Progenitor cell of endocrine pancreas (in vitro differentiated cells): Measurements from ENCODE around the gene TMEM200A. TPM values are rescaled to one million over a fixed set of nuclear protein-coding genes. Genes with fewer than 3 reads are reported as not detected.

Source experiments
- DNase-seq: peaks from one replicate; pipeline ENCODE4 v3.0.0; 2021; ENCODE audit warnings: low spot score; ENCODE audit not compliant: unreplicated experiment
- H3K27ac Mint-ChIP-seq: 2 replicates; pipeline ENCODE4 v1.8.0; 2021; ENCODE audit warnings: mild to moderate bottlenecking, moderate library complexity, mixed read lengths
- H3K27me3 Mint-ChIP-seq: 2 replicates; pipeline ENCODE4 v1.8.0; 2021; ENCODE audit warnings: mixed read lengths
- H3K36me3 Mint-ChIP-seq: 2 replicates; pipeline ENCODE4 v1.8.0; 2022; ENCODE audit warnings: mixed read lengths; ENCODE audit not compliant: insufficient read depth
- H3K4me1 Mint-ChIP-seq: 2 replicates; pipeline ENCODE4 v1.8.0; 2021; ENCODE audit warnings: low read depth, mixed read lengths
- H3K4me3 Mint-ChIP-seq: 2 replicates; pipeline ENCODE4 v1.8.0; 2021; ENCODE audit warnings: low read depth, mild to moderate bottlenecking, moderate library complexity, mixed read lengths
- H3K9me3 Mint-ChIP-seq: 2 replicates; pipeline ENCODE4 v1.8.0; 2021; ENCODE audit warnings: low read depth, mixed read lengths
- CTCF ChIP-seq: fragments of 200-600 bp; sonication (generic); IDR thresholded peaks from one replicate; pipeline ENCODE4 v1.5.0; 2021; ENCODE audit warnings: antibody characterized with exemption, mild to moderate bottlenecking; ENCODE audit not compliant: unreplicated experiment
- total RNA-seq: library from RNA; stranded (reverse); gene quantifications from 2 replicates; pipeline ENCODE4 v1.2.1, GENCODE V29; 2021

The TMEM200A gene
- total RNA-seq, 1 donor from 2014 or later: 13.0 TPM

GRCh38 chr6:130394246-130394645, 28.4 kb downstream of the TMEM200A start:
- Mint-ChIP-seq H3K27ac (no peak overlapping the region), H3K4me3 (no peak overlapping the region), H3K4me1 (no peaks in the 10 kb centered on the region), H3K36me3 (peaks cover 1% of the 10 kb centered on the region), H3K27me3 (no peaks in the 10 kb centered on the region), H3K9me3 (no peaks in the 10 kb centered on the region)
- TF ChIP-seq CTCF: no peak
- no peak for DNase-seq

GRCh38 chr6:130395164-130395563, 29.3 kb downstream of the TMEM200A start:
- H3K27me3 Mint-ChIP-seq: no peaks in the 10 kb centered on the region
- H3K36me3 Mint-ChIP-seq: peaks cover 1% of the 10 kb centered on the region
- no peak for DNase-seq
- H3K27ac Mint-ChIP-seq: no peak overlapping the region
- TF ChIP-seq CTCF: no peak
- no peak overlapping the region for H3K4me3 Mint-ChIP-seq
- H3K9me3 Mint-ChIP-seq: no peaks in the 10 kb centered on the region
- H3K4me1 Mint-ChIP-seq: no peaks in the 10 kb centered on the region

- Mint-ChIP-seq H3K36me3 (peaks cover 1% of the 10 kb centered on the region), H3K4me1 (no peaks in the 10 kb centered on the region), H3K27ac (no peak overlapping the region), H3K9me3 (no peaks in the 10 kb centered on the region), H3K27me3 (no peaks in the 10 kb centered on the region), H3K4me3 (no peak overlapping the region)
- DNase-seq: no peak
- no peak for TF ChIP-seq CTCF
Measured at GRCh38 chr6:130396722-130397121, 30.9 kb downstream of the TMEM200A start.

DNA sequence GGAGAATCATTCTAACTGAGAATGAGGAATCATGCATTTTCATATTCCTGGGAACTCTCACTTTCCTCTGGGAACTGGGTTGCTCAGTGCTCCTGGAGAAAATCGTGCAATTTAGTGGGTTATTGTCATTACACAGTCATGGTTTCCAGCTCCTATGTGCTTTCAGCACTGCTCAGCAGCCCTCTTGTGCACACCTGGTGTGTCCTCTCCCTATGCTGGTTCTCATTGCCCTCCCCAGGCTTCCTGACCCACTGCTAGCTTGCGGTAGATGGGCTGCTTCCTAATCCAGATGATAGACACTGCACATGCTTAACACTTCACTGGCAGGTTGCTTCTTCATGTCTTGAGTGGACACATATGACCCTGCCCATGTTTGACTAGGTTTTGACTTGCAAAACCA, 39.7 kb downstream of the TMEM200A start:
- no peaks in the 10 kb centered on the region for H3K4me1 Mint-ChIP-seq
- H3K4me3 Mint-ChIP-seq: no peak overlapping the region
- no peak overlapping the region for H3K27ac Mint-ChIP-seq
- no peaks in the 10 kb centered on the region for H3K36me3 Mint-ChIP-seq
- no peak for TF ChIP-seq CTCF
- no peak for DNase-seq
- no peaks in the 10 kb centered on the region for H3K27me3 Mint-ChIP-seq
- no peaks in the 10 kb centered on the region for H3K9me3 Mint-ChIP-seq

DNA sequence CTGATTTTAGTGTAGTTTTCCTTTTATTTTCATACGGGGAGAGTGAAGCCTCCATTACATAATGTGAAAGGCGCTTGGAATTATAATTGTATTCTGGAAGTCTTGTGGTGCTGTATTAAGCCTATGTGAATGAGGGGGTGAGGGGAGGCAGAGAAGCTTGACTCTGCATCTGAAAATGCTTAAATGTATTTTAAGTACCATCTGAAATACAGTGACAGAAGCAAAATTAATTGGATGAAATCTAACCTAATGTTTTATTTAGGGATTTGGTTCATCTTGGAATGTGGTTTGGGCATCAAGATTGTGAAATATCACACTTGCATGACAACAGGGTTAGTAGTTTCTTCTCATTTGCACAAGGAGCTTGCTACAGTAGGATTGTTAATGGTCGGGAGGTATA, 41.2 kb downstream of the TMEM200A start:
- Mint-ChIP-seq H3K4me3 (no peak overlapping the region), H3K36me3 (peaks cover 2% of the 10 kb centered on the region), H3K27ac (no peak overlapping the region), H3K27me3 (no peaks in the 10 kb centered on the region), H3K4me1 (no peaks in the 10 kb centered on the region), H3K9me3 (peaks cover 5% of the 10 kb centered on the region)
- no peak for TF ChIP-seq CTCF
- no peak for DNase-seq
